B cell (primary cell): Measurements from ENCODE around the gene UGGT1. TPM values are rescaled to one million over a fixed set of nuclear protein-coding genes. Genes with fewer than 3 reads are reported as not detected.
"Not testable (repeated sequence)": the region's sequence is repeated elsewhere in the genome, so short reads cannot be mapped to it uniquely, and the experiment has no call there.

Experiments used
- ATAC-seq: fragments of 200-7000 bp; cut with Tn5 transposase; one replicate; pipeline ENCODE4 v1.10.0; 2021; ENCODE audit warnings: low read depth, mild to moderate bottlenecking, moderate number of reproducible peaks, moderate library complexity
- CTCF ChIA-PET: fragments of 350-600 bp; sonication (Branson Sonifier 250); formaldehyde crosslinking; loops from one replicate; lab custom pipeline; 2021; ENCODE audit warnings: antibody characterized with exemption, inconsistent platforms; lab: Charles Lee
- POLR2A ChIA-PET: fragments of 350-600 bp; sonication (Branson Sonifier 250); formaldehyde crosslinking; loops from one replicate; lab custom pipeline; 2021; ENCODE audit warnings: antibody characterized with exemption; lab: Charles Lee
- DNase-seq: peaks from one replicate; pipeline ENCODE4 v3.0.0; 2013
- H2AFZ ChIP-seq: 2 replicates; pipeline ENCODE4 v1.6.1; 2012; ENCODE audit warnings: mild to moderate bottlenecking, low read depth, low read length; ENCODE audit not compliant: insufficient read depth, poor library complexity, severe bottlenecking
- H3K27ac ChIP-seq, 2 donors: 1 replicate in 1 of 2; 2 replicates in 1 of 2; pipeline ENCODE4 v1.5.1; 2012 to 2013; ENCODE audit warnings: low read length in 2 of 2, mild to moderate bottlenecking in 2 of 2, moderate library complexity in 1 of 2
- H3K27me3 ChIP-seq, 4 experiments: fragments of 200-600 bp in 1 of 4; sonication (generic) in 1 of 4; replicated peaks in 1 of 4; 1 replicate in 2 of 4; 2 replicates in 2 of 4; pipeline versions ENCODE4 v1.6.1 to v1.7.0; 2013 to 2016; ENCODE audit warnings: low read length in 3 of 4, mild to moderate bottlenecking in 2 of 4, mixed read lengths in 1 of 4, moderate library complexity in 1 of 4; ENCODE audit not compliant: insufficient read depth in 4 of 4, control insufficient read depth in 3 of 4; ENCODE audit errors: control extremely low read depth in 1 of 4
- H3K36me3 ChIP-seq, 2 experiments: replicated peaks in 1 of 2; 1 replicate in 1 of 2; 2 replicates in 1 of 2; pipeline versions ENCODE4 v1.6.1 to v1.7.1; 2013; ENCODE audit warnings: low read length in 1 of 2; ENCODE audit not compliant: insufficient read depth in 2 of 2, control insufficient read depth in 1 of 2; ENCODE audit errors: control extremely low read depth in 1 of 2, extremely low read depth in 1 of 2
- H3K4me1 ChIP-seq, 2 donors: fragments of 200-600 bp in 1 of 2; sonication (generic) in 1 of 2; 1 replicate in 1 of 2; 2 replicates in 1 of 2; pipeline versions ENCODE4 v1.5.1 to v1.6.1; 2013 to 2017; ENCODE audit warnings: low read length in 2 of 2; ENCODE audit not compliant: control insufficient read depth in 2 of 2, insufficient read depth in 2 of 2
- H3K4me2 ChIP-seq: replicated peaks from 2 replicates; pipeline ENCODE3; 2012; ENCODE audit warnings: mild to moderate bottlenecking, low read depth, low read length; ENCODE audit not compliant: poor library complexity, severe bottlenecking
- H3K4me3 ChIP-seq, 5 experiments: fragments of 200-600 bp in 1 of 5; sonication (generic) in 1 of 5; 1 replicate in 3 of 5; 2 replicates in 2 of 5; pipeline versions ENCODE4 v1.5.1 to v1.7.0; 2011 to 2016; ENCODE audit warnings: low read length in 4 of 5, mild to moderate bottlenecking in 4 of 5, low read depth in 2 of 5, control low read depth in 1 of 5, moderate library complexity in 1 of 5; ENCODE audit not compliant: insufficient read depth in 1 of 5; ENCODE audit errors: control extremely low read depth in 1 of 5, extremely low read depth in 1 of 5
- H3K79me2 ChIP-seq: fragments of 200-600 bp; sonication (generic); one replicate; pipeline ENCODE4 v1.6.0; 2016; ENCODE audit warnings: low read length; ENCODE audit not compliant: control insufficient read depth, insufficient read depth
- H3K9ac ChIP-seq: fragments of 200-600 bp; sonication (generic); 2 replicates; pipeline ENCODE4 v1.6.1; 2017; ENCODE audit warnings: mild to moderate bottlenecking, low read length, moderate library complexity
- H3K9me3 ChIP-seq, 3 donors: one replicate each; pipeline versions ENCODE4 v1.6.1 to v1.7.1; 2013; ENCODE audit warnings: low read length in 2 of 3; ENCODE audit not compliant: control insufficient read depth in 2 of 3, insufficient read depth in 1 of 3; ENCODE audit errors: control extremely low read depth in 1 of 3
- H4K20me1 ChIP-seq: 2 replicates; pipeline ENCODE4 v1.6.0; 2012; ENCODE audit warnings: mild to moderate bottlenecking, low read length; ENCODE audit not compliant: insufficient read depth, control insufficient read depth, poor library complexity, severe bottlenecking
- H3K27ac Mint-ChIP-seq: one replicate; pipeline ENCODE4 v1.8.0; 2021; ENCODE audit warnings: mixed read lengths
- H3K27me3 Mint-ChIP-seq: one replicate; pipeline ENCODE4 v1.8.0; 2021; ENCODE audit warnings: mixed read lengths
- H3K4me1 Mint-ChIP-seq: one replicate; pipeline ENCODE4 v1.8.0; 2021; ENCODE audit warnings: mixed read lengths
- H3K4me3 Mint-ChIP-seq: one replicate; pipeline ENCODE4 v1.8.0; 2021; ENCODE audit warnings: mixed read lengths
- H3K9me3 Mint-ChIP-seq: one replicate; pipeline ENCODE4 v1.8.0; 2022; ENCODE audit warnings: mixed read lengths; ENCODE audit not compliant: insufficient read depth
- EZH2 ChIP-seq: IDR thresholded peaks from 2 replicates; pipeline ENCODE4 v1.6.1; 2012; ENCODE audit warnings: borderline replicate concordance, low read depth, mild to moderate bottlenecking, moderate library complexity, low read length; ENCODE audit not compliant: insufficient read depth, poor library complexity, severe bottlenecking
- WGBS: methylation state at CpG from one replicate; pipeline ENCODE4 v1.1.5; 2013; ENCODE audit warnings: missing lambda C conversion rate; ENCODE audit not compliant: insufficient coverage; 5-methylcytosine and 5-hydroxymethylcytosine counted together
- intact Hi-C: fragments of 100-400 bp; cut with micrococcal nuclease; formaldehyde crosslinking; loops from one replicate; pipeline ENCODE4 v1.10.0; 2022
- polyA plus RNA-seq: library from polyadenylated mRNA; depleted of rRNA; stranded (reverse); fragments of >200 nt; gene quantifications from 2 replicates; pipeline ENCODE4 v1.2.3, GENCODE V29; 2012
- total RNA-seq, 2 donors: library from RNA; stranded (reverse); fragments of 120-200 nt in 1 of 2; gene quantifications; 1 replicate in 1 of 2; 2 replicates in 1 of 2; pipeline versions ENCODE4 v1.2.3 to v1.2.4, GENCODE V29; 2013 to 2022
- TF ChIP-seq, protein P1 (sequence below): fragments of 200-600 bp; IDR thresholded peaks from one replicate; pipeline ENCODE4 v1.8.0; 2022; ENCODE audit warnings: antibody characterized with exemption, mild to moderate bottlenecking

The UGGT1 gene
- total and polyA plus RNA-seq, 2 donors (not counting 1 experiment from before 2014, with no cell fraction given) = 8.5 to 44.1 TPM

DNA sequence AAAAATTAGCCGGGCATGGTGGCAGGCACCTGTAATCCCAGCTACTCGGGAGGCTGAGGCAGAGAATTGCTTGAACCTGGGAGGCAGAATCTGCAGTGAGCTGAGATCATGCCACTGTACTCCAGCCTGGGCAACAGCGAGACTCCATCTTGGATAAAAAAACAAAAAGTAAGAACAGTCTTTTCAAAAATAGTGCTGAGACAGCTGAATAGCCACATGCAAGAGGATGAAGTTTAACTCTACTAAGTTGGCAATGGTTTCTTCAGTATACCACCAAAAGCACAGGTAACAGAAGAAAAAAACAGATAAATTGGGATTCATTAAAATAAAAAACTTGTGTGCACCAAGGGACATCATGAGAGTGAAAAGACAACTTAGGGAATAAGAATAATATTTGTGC lies 115.2 kb downstream of the UGGT1 start:
- DNase-seq (no peak), ATAC-seq (no peak)
- Histone ChIP-seq H3K9me3 (peaks cover 0 to 16% (median 0%) of the 10 kb centered on the region in 3 donors), H3K4me3 (no peak overlapping the region), H3K4me2 (no peak overlapping the region), H2AFZ (no peak overlapping the region), H3K36me3 (no peaks in the 10 kb centered on the region), H3K79me2 (no peaks in the 10 kb centered on the region), H3K27me3 (no peaks in the 10 kb centered on the region), H3K4me1 (no peaks in the 10 kb centered on the region), H3K27ac (no peak overlapping the region), H3K9ac (no peak overlapping the region), H4K20me1 (no peaks in the 10 kb centered on the region)
- CTCF ChIA-PET = no interaction called here
- intact Hi-C loops = no loop called here
- Mint-ChIP-seq H3K4me3 (no peak overlapping the region), H3K27me3 (no peaks in the 10 kb centered on the region), H3K27ac (no peak overlapping the region), H3K4me1 (no peaks in the 10 kb centered on the region), H3K9me3 (peaks cover 2% of the 10 kb centered on the region)
- 100% methylated on average over 1 of the region's 3 CpGs for WGBS
- TF ChIP-seq EZH2 = no peak
- TF ChIP-seq, protein P1, sequence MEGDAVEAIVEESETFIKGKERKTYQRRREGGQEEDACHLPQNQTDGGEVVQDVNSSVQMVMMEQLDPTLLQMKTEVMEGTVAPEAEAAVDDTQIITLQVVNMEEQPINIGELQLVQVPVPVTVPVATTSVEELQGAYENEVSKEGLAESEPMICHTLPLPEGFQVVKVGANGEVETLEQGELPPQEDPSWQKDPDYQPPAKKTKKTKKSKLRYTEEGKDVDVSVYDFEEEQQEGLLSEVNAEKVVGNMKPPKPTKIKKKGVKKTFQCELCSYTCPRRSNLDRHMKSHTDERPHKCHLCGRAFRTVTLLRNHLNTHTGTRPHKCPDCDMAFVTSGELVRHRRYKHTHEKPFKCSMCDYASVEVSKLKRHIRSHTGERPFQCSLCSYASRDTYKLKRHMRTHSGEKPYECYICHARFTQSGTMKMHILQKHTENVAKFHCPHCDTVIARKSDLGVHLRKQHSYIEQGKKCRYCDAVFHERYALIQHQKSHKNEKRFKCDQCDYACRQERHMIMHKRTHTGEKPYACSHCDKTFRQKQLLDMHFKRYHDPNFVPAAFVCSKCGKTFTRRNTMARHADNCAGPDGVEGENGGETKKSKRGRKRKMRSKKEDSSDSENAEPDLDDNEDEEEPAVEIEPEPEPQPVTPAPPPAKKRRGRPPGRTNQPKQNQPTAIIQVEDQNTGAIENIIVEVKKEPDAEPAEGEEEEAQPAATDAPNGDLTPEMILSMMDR = no peak
- POLR2A ChIA-PET = no interaction called here

DNA sequence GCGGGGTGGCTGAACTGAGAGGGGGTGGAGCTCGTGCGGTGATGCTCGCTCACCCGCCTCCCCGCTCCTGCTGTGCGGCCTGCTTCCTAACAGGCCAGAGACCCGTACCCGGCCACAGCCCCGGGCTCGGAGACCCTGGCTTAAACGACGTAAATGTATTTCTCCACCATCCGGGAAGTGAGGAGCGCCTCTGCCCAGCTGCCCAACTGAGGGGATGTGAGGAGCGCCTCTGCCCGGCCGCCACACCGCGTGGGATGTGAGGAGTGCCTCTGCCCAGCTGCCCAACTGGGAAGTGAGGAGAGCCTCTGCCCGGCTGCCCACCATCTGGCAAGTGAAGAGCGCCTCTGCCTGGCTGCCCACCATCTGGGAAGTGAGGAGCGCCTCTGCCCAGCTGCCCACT lies 117.0 kb downstream of the UGGT1 start:
- POLR2A ChIA-PET = no interaction called here
- intact Hi-C loops = no loop called here
- Histone ChIP-seq H3K4me3 (no peak overlapping the region), H3K4me2 (no peak overlapping the region), H3K9me3 (peaks cover 0 to 16% (median 0%) of the 10 kb centered on the region in 3 donors), H4K20me1 (no peaks in the 10 kb centered on the region), H3K9ac (no peak overlapping the region), H2AFZ (no peak overlapping the region), H3K36me3 (no peaks in the 10 kb centered on the region), H3K79me2 (no peaks in the 10 kb centered on the region), H3K27ac (no peak overlapping the region), H3K4me1 (no peaks in the 10 kb centered on the region), H3K27me3 (no peaks in the 10 kb centered on the region)
- Mint-ChIP-seq H3K27ac (no peak overlapping the region), H3K27me3 (peaks cover under 1% of the 10 kb centered on the region), H3K4me3 (no peak overlapping the region), H3K9me3 (peaks cover 2% of the 10 kb centered on the region), H3K4me1 (no peaks in the 10 kb centered on the region)
- TF ChIP-seq EZH2 = no peak
- TF ChIP-seq, protein P1 = no peak
- WGBS = 97% methylated on average over 23 of the region's 23 CpGs
- CTCF ChIA-PET = no interaction called here
- DNase-seq (no peak), ATAC-seq (no peak)

DNA sequence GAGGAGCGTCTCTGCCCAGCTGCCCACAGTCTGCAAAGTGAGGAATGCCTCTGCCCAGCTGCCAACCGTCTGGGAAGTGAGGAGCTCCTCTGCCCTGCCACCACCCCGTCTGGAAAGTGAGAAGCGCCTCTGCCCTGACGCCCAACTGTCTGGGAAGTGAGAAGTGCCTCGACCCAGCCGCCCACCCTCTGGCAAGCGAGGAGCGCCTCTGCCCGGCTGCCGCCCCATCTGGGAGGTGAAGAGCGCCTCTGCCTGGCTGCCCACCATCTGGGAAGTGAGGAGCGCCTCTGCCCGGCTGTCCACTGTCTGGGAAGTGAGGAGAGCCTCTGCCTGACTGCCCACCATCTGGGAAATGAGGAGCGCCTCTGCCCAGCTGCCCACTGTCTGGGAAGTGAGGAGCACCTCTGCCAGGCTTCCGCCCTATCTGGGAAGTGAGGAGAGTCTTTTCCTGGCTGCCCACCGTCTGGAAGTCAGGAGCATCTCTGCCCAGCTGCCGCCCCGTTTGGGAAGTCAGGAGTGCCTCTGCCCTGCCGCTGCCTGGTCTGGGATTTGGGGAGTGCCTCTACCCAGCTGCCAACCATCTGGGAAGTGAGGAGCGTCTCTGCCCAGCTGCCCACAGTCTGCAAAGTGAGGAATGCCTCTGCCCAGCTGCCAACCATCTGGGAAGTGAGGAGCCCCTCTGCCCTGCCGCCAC lies 117.8 kb downstream of the UGGT1 start:
- H3K9me3 Mint-ChIP-seq, H3K4me1 Mint-ChIP-seq, H3K4me1 ChIP-seq, H3K27me3 ChIP-seq, H4K20me1 ChIP-seq, H3K4me3 Mint-ChIP-seq, H3K27ac Mint-ChIP-seq, H3K36me3 ChIP-seq, POLR2A ChIA-PET, intact Hi-C loops, CTCF ChIA-PET, H3K27me3 Mint-ChIP-seq, H3K4me3 ChIP-seq, H3K79me2 ChIP-seq, H3K9ac ChIP-seq, DNase-seq, H2AFZ ChIP-seq, H3K4me2 ChIP-seq, ATAC-seq, H3K27ac ChIP-seq: not testable (repeated sequence)
- H3K9me3 ChIP-seq = peaks cover 0 to 16% (median 0%) of the 10 kb centered on the region in 3 donors
- WGBS = 96% methylated on average over 20 of the region's 22 CpGs
